Testis (tissue), 3 donors: Measurements from ENCODE around the gene PRR29. TPM values are rescaled to one million over a fixed set of nuclear protein-coding genes. Genes with fewer than 3 reads are reported as not detected.

Experiments used
- DNase-seq: peaks from one replicate; pipeline ENCODE4 v3.0.0-alpha.2; 2019
- H3K27ac ChIP-seq, 2 donors: fragments of 200-600 bp; sonication (generic); one replicate each; pipeline ENCODE4 v1.5.1; 2019
- H3K27me3 ChIP-seq: fragments of 200-600 bp; sonication (generic); one replicate; pipeline ENCODE4 v1.5.1; 2019
- H3K36me3 ChIP-seq: fragments of 200-600 bp; sonication (generic); one replicate; pipeline ENCODE4 v1.5.1; 2017; ENCODE audit warnings: low read depth; ENCODE audit errors: missing control alignments
- H3K4me1 ChIP-seq: fragments of 200-600 bp; sonication (generic); one replicate; pipeline ENCODE4 v1.5.1; 2019
- H3K4me3 ChIP-seq, 2 donors: fragments of 200-600 bp; sonication (generic); one replicate each; pipeline ENCODE4 v1.5.1; 2017 to 2019
- H3K9me3 ChIP-seq: fragments of 200-600 bp; sonication (generic); one replicate; pipeline ENCODE4 v1.5.1; 2017
- POLR2A ChIP-seq: fragments of 450-650 bp; IDR thresholded peaks from one replicate; pipeline ENCODE4 v1.6.1; 2017; ENCODE audit warnings: antibody characterized with exemption, mild to moderate bottlenecking, moderate library complexity
- WGBS, 2 donors: methylation state at CpG; one replicate each; pipeline ENCODE4 v1.1.5; 2018; 5-methylcytosine and 5-hydroxymethylcytosine counted together
- intact Hi-C: fragments of 100-400 bp; cut with DNase I; formaldehyde crosslinking; loops from one replicate; pipeline ENCODE4 v1.15.1; 2023; ENCODE audit warnings: low total_unique reads
- polyA plus RNA-seq: library from polyadenylated mRNA; stranded (reverse); fragments of 350-450 nt; fragmentation: Illumina TruSeq; extraction: RNeasy Lipid Tissue Mini Kit (QIAGEN cat#74804); gene quantifications from one replicate; pipeline ENCODE4 v1.2.3, GENCODE V29; 2014; ENCODE audit warnings: low read depth, low replicate concordance; ENCODE audit not compliant: insufficient read depth
- total RNA-seq, 2 donors: library from RNA; depleted of rRNA; stranded (reverse); fragments of >200 nt; gene quantifications; one replicate each; pipeline ENCODE4 v1.2.3, GENCODE V29; 2016
- TF ChIP-seq, protein P1 (sequence below), 3 experiments: fragments of 450-650 bp in 2 of 3; fragments of 200-600 bp in 1 of 3; sonication (generic) in 1 of 3; IDR thresholded peaks; one replicate each; pipeline ENCODE4 v1.5.1; 2016 to 2019; ENCODE audit warnings: antibody characterized with exemption in 3 of 3, mild to moderate bottlenecking in 2 of 3, moderate library complexity in 1 of 3

Gene PRR29
- total and polyA plus RNA-seq, 3 donors from 2014 or later, result 8.6 to 21.8 (median 12.2) TPM

DNA sequence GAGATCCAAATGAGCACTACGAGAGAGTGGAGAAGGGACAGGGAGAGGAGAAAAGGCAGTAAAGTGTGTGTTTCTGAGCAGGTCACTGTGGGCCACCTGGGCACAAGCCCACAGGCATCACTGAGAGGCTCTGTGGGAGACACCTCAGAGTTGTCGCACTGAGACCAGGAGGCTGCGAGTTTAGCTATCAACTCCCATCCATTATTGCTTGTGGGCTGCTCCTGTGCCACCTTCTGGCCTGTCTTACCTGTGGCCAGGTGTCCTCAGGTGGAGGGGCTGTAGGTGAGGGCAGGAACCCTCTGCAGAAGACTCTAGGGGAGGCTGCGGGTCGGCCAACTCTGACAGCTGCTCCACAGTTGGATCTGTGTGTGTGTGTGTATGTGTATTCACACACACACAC lies 2.5 kb upstream of the PRR29 start:
- 86 to 90% methylated on average over 5 of the region's 5 CpGs for WGBS, 2 donors
- Histone ChIP-seq H3K4me1 (peaks cover 10% of the 10 kb centered on the region), H3K9me3 (no peaks in the 10 kb centered on the region), H3K36me3 (no peaks in the 10 kb centered on the region), H3K27me3 (no peaks in the 10 kb centered on the region), H3K4me3 (no peak overlapping the region), H3K27ac (no peak overlapping the region)
- no peak for DNase-seq
- intact Hi-C loops, result no loop called here
- TF ChIP-seq POLR2A, result no peak
- TF ChIP-seq, protein P1, sequence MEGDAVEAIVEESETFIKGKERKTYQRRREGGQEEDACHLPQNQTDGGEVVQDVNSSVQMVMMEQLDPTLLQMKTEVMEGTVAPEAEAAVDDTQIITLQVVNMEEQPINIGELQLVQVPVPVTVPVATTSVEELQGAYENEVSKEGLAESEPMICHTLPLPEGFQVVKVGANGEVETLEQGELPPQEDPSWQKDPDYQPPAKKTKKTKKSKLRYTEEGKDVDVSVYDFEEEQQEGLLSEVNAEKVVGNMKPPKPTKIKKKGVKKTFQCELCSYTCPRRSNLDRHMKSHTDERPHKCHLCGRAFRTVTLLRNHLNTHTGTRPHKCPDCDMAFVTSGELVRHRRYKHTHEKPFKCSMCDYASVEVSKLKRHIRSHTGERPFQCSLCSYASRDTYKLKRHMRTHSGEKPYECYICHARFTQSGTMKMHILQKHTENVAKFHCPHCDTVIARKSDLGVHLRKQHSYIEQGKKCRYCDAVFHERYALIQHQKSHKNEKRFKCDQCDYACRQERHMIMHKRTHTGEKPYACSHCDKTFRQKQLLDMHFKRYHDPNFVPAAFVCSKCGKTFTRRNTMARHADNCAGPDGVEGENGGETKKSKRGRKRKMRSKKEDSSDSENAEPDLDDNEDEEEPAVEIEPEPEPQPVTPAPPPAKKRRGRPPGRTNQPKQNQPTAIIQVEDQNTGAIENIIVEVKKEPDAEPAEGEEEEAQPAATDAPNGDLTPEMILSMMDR (IDR thresholded peaks at IDR 0.05), result no peak

DNA sequence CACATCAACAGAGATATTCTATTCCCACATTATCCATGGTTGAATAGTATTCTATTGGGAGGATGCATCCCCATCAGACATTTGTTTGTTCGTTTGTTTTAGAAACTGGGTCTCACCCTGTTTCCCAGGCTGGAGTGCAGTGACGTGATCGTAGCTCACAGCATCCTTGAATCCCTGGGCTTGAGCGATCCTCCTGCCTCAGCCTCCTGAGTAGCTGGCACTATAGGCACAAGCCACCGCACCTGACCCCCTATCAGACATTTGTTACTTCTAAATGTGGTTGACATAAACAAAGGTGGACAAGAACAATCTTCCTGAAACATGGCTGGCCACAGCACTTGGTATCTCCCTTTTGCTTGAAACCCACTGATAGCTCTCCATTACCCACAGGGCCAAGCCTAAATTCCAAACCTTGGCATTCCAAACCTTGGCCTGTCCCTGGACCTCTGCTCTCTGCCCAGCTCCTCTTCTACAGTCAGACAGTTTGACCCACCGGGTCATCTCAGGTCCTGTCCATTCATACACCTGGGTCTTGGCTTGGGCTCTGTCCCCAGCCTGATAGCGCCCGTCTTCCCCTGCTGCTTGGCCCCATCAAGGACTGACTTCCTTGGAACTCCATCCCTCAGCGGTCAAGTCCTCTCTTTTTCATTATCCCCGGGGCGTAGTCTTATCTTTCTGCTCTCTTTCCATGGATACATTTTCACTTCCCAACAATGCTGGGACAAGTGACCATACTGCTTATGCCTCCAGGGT lies 1.5 kb upstream of the PRR29 start:
- Histone ChIP-seq H3K9me3 (no peaks in the 10 kb centered on the region), H3K4me1 (peaks cover 10% of the 10 kb centered on the region), H3K27ac (no peak overlapping the region), H3K36me3 (no peaks in the 10 kb centered on the region), H3K27me3 (no peaks in the 10 kb centered on the region), H3K4me3 (no peak overlapping the region)
- no peak for TF ChIP-seq POLR2A
- TF ChIP-seq, protein P1 (IDR thresholded peaks at IDR 0.05), result no peak
- DNase-seq, result no peak
- intact Hi-C loops, result no loop called here
- 91 to 94% methylated on average over 11 of the region's 11 CpGs for WGBS, 2 donors

DNA sequence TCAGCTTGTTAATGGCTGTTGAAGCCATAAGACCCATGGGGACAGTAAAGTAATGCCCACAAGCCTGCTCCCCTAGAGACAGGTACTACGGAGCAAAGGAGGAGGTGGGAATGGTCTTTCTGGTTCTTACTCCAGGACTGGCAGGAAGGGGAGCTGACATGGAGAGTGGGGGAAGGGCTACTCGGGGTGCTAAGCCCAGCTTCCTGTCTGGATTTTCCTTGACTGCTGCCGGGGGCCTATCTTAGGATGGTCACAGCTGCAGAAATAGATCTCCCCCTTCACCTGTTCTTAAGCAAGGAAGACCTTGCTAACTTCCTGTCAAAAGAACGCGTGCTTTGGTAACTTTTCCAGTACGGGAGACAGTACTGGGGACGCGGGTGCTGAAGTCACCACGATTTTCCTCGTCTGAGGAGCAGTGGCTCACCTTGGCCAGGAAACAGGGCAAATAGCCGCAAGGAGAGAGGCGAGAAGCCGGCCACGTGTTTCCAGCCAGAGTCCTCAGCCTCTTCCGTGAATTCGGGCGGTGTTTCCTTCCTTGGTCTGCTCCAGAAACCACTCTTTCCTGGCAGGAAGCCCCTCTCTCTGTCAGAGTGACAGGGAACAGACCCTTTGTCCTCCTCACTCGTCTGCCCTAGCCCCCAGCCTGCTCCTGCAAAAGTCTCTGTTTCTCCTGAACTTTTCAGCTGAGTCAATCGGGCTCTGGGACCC lies 656 bp upstream of the PRR29 start:
- DNase-seq, result no peak
- no peaks in the 10 kb centered on the region for H3K9me3 ChIP-seq
- H3K27me3 ChIP-seq, result no peaks in the 10 kb centered on the region
- H3K4me1 ChIP-seq, result peaks cover 10% of the 10 kb centered on the region
- intact Hi-C loops, result no loop called here
- H3K4me3 ChIP-seq, result peak overlapping the region; percentile 55 to 70
- TF ChIP-seq POLR2A, result no peak
- TF ChIP-seq, protein P1 (IDR thresholded peaks at IDR 0.05), result no peak
- H3K27ac ChIP-seq, result no peak overlapping the region
- WGBS, 2 donors, result 14 to 18% methylated on average over 19 of the region's 19 CpGs
- no peaks in the 10 kb centered on the region for H3K36me3 ChIP-seq

DNA sequence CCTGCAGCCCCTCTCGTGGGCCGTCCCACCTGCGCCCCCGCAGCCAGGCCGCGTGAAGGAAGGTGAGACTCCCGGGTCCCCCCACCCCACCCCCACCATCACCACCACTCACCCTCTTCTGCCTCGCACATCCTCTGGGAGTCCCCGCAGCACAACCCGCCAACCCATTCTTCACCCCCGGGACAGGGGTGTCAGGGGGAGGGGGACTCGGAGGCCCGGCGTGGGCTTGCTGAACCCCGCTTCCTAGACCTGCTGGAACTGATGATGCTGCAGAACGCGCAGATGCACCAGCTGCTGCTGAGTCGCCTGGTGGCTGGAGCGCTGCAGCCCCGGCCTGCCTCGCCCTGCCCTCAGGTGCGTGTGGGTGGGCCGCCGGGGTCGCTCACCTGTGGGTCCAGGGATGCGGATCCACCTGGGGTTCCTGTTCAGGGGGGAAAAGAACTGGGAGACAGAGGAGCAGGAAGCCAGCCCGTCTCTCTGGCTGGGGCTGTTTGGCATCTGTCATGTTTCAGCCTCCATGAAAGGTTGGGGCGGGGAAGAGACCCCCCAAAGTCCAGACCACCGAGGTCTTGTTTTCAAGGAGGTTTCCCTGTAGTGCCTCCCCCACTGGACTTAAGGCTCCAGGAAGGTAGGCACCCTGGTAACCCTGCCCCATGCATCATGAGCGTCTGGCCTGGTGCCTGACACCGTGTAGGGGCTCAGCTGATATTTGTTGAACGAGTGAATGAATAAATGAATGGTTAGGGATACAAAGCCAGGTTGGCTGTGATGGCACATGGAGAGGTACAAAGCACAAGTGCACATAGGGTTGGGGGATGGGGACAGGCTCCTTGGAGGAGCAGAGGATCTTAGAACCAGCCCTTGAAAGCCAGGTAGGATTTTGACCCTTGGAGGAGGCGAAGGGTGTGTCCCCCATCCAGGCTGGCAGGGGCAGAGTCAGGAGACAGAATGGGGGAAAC lies 849 bp downstream of the PRR29 start:
- 27 to 44% methylated on average over 7 to 26 of the region's 33 CpGs for WGBS, 2 donors
- intact Hi-C loops, result no loop called here
- H3K4me3 ChIP-seq, result peak overlapping the region; percentile 55 to 70
- H3K27ac ChIP-seq, result no peak overlapping the region
- DNase-seq, result no peak
- H3K36me3 ChIP-seq, result no peaks in the 10 kb centered on the region
- TF ChIP-seq POLR2A, result no peak
- TF ChIP-seq, protein P1 (IDR thresholded peaks at IDR 0.05), result no peak
- H3K4me1 ChIP-seq, result peaks cover 10% of the 10 kb centered on the region
- no peaks in the 10 kb centered on the region for H3K9me3 ChIP-seq
- H3K27me3 ChIP-seq, result no peaks in the 10 kb centered on the region
